PC-9 (cell line): ENCODE results near the gene EPB41L5. TPM values are rescaled to one million over a fixed set of nuclear protein-coding genes. Genes with fewer than 3 reads are reported as not detected.
A peak's percentile ranks its signal among the peaks of the same experiment; 100 is the strongest.

ENCODE experiments used
- BruUV-seq: library from RNA; stranded (reverse); fragments of 400-500 nt; replicated peaks from 2 replicates; lab custom pipeline; 2021; lab: Mats Ljungman, UMichigan
- CTCF ChIA-PET: fragments of 300-600 bp; sonication (Branson Sonifier 250); formaldehyde crosslinking; loops from one replicate; lab custom pipeline; 2022; ENCODE audit warnings: antibody characterized with exemption; lab: Charles Lee
- POLR2A ChIA-PET: fragments of 300-600 bp; sonication (Branson Sonifier 250); formaldehyde crosslinking; loops from one replicate; lab custom pipeline; 2022; ENCODE audit warnings: antibody characterized with exemption; ENCODE audit not compliant: unreplicated experiment; lab: Charles Lee
- DNase-seq, 2 experiments: peaks; one replicate each; pipeline versions ENCODE4 v3.0.0 to v3.0.0-alpha.2; 2015 to 2022; ENCODE audit warnings: mixed read lengths in 1 of 2
- H2AFZ ChIP-seq: fragments of 200-600 bp; sonication (generic); 2 replicates; pipeline ENCODE4 v1.8.1; 2017; ENCODE audit warnings: antibody characterized with exemption
- H3F3A ChIP-seq: fragments of 200-600 bp; sonication (generic); 2 replicates; pipeline ENCODE4 v1.8.1; 2017; ENCODE audit warnings: antibody characterized with exemption, mild to moderate bottlenecking, low read depth; ENCODE audit not compliant: insufficient read depth
- H3K27ac ChIP-seq: fragments of 200-600 bp; sonication (generic); 2 replicates; pipeline ENCODE4 v1.6.1; 2016; ENCODE audit warnings: mixed run types
- H3K27me3 ChIP-seq: fragments of 200-600 bp; sonication (generic); 2 replicates; pipeline ENCODE4 v1.6.1; 2016; ENCODE audit warnings: low read depth, mixed run types; ENCODE audit not compliant: insufficient read depth
- H3K36me3 ChIP-seq: fragments of 200-600 bp; sonication (generic); 2 replicates; pipeline ENCODE4 v1.6.1; 2016; ENCODE audit warnings: low read depth, mixed run types
- H3K4me1 ChIP-seq: fragments of 200-600 bp; sonication (generic); replicated peaks from 2 replicates; pipeline ENCODE4 v1.6.1; 2016; ENCODE audit warnings: mixed run types; ENCODE audit not compliant: insufficient read depth
- H3K4me2 ChIP-seq: fragments of 200-600 bp; sonication (generic); 2 replicates; pipeline ENCODE4 v1.6.1; 2017; ENCODE audit warnings: mixed run types
- H3K4me3 ChIP-seq: fragments of 200-600 bp; sonication (generic); 2 replicates; pipeline ENCODE4 v1.6.1; 2016; ENCODE audit warnings: mixed run types
- H3K79me2 ChIP-seq: fragments of 200-600 bp; sonication (generic); 2 replicates; pipeline ENCODE4 v1.6.1; 2017; ENCODE audit warnings: low read depth, mixed run types
- H3K9me2 ChIP-seq: fragments of 200-600 bp; sonication (generic); 2 replicates; pipeline ENCODE4 v1.8.1; 2017; ENCODE audit warnings: mild to moderate bottlenecking; ENCODE audit not compliant: insufficient read depth
- H3K9me3 ChIP-seq: fragments of 200-600 bp; sonication (generic); 2 replicates; pipeline ENCODE4 v1.8.1; 2016; ENCODE audit warnings: low read depth; ENCODE audit not compliant: insufficient read depth
- H4K20me1 ChIP-seq: fragments of 200-600 bp; sonication (generic); 2 replicates; pipeline ENCODE4 v1.8.1; 2017; ENCODE audit not compliant: insufficient read depth
- CTCF ChIP-seq: fragments of 200-600 bp; sonication (generic); conservative IDR thresholded peaks from 2 replicates; pipeline ENCODE4 v1.6.1; 2017; ENCODE audit warnings: mixed run types, antibody characterized with exemption, mild to moderate bottlenecking, moderate library complexity
- EZH2 ChIP-seq: fragments of 200-600 bp; sonication (generic); IDR thresholded peaks from 2 replicates; pipeline ENCODE4 v1.8.0; 2017; ENCODE audit warnings: antibody characterized with exemption, low read depth
- intact Hi-C: fragments of 100-400 bp; cut with micrococcal nuclease; formaldehyde crosslinking; loops from one replicate; pipeline ENCODE4 v1.10.0; 2022; ENCODE audit not compliant: unreplicated experiment
- total RNA-seq: library from RNA; stranded (reverse); gene quantifications from 2 replicates; pipeline ENCODE4 v1.2.3, GENCODE V29; 2021

Gene EPB41L5
- total RNA-seq, 1 experiment from 2014 or later: 18.4 TPM

- BruUV-seq: TSS peak; percentile 71
These were observed 211.4 kb downstream of the EPB41L5 start for GRCh38 chr2:120224256-120224655.

DNA sequence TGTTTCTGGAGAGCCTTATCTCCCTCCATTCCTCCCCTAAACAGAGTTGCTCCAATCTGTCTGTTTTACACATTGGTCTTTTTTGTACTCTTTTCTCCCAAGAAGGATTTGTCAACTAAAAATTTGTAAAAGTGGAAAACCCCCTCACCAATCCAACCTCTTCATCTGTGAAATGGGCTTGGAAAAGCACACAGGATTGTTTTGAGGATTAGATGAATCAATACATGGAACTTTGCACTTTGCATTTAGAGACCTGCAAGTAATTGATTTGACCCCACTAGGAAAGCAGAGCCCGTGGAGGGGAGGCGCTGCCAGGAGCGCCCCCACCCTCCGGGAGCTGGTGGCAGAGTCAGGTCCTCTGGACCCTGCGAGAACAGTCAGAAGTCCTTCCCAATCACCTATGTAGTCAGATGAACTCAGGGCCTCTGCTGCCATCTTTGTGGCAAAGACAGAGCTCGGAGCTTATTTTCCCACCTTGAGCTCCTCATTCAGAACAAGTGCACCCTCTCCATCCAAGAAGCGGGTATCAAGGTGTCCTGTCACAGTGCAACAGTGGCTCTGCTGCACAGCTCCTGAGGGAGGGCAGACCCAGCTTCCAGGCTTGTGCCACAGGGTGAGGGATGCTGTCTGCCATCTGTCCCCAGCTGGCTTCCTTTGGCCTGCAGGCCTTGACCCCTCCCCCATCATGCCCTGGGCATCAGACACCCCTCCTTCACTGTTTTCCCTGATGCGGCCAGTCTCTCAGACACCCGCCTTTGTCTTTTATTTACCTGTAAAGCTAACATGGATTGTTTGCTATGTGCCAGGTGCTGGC lies 212.1 kb downstream of the EPB41L5 start:
- Histone ChIP-seq H3K27ac (no peak overlapping the region), H3K36me3 (no peaks in the 10 kb centered on the region; the same call in 1 of the 2 replicates), H3K4me3 (peak overlapping the region; percentile 72; the same call in 1 of the 2 replicates), H3K27me3 (no peaks in the 10 kb centered on the region), H3K4me2 (peak overlapping the region; percentile 83; the same call in 1 of the 2 replicates), H2AFZ (no peak overlapping the region), H4K20me1 (peaks cover 12% of the 10 kb centered on the region; the same call in 1 of the 2 replicates), H3K79me2 (peaks cover 35% of the 10 kb centered on the region), H3K9me3 (no peaks in the 10 kb centered on the region), H3F3A (peaks cover 5% of the 10 kb centered on the region; the same call in 1 of the 2 replicates), H3K9me2 (no peaks in the 10 kb centered on the region), H3K4me1 (peaks cover 51% of the 10 kb centered on the region)
- intact Hi-C loops: no loop called here
- DNase-seq: no peak
- TF ChIP-seq CTCF (no peak), EZH2 (no peak)
- CTCF ChIA-PET: no interaction called here
- POLR2A ChIA-PET: no interaction called here
- no TSS peak for BruUV-seq

More at GRCh38 chr2:120224256-120224655, 211.4 kb downstream of the EPB41L5 start:
- Histone ChIP-seq H3K36me3 (no peaks in the 10 kb centered on the region; the same call in 1 of the 2 replicates), H4K20me1 (peaks cover 12% of the 10 kb centered on the region), H3K4me3 (peak overlapping the region; percentile 72), H2AFZ (peak overlapping the region; percentile 81; the same call in 1 of the 2 replicates), H3K27me3 (no peaks in the 10 kb centered on the region), H3K9me2 (no peaks in the 10 kb centered on the region), H3K9me3 (no peaks in the 10 kb centered on the region), H3K27ac (no peak overlapping the region), H3K4me1 (peaks cover 49% of the 10 kb centered on the region), H3K79me2 (peaks cover 42% of the 10 kb centered on the region), H3K4me2 (peak overlapping the region; percentile 83), H3F3A (peaks cover 5% of the 10 kb centered on the region; the same call in 1 of the 2 replicates)
- intact Hi-C loops: no loop called here
- TF ChIP-seq EZH2: no peak
- TF ChIP-seq CTCF: no peak
- no peak for DNase-seq
- CTCF ChIA-PET: no interaction called here
- POLR2A ChIA-PET: interaction anchor here (0.5 kb wide), 1 partner anchor 458 kb away, joined by 3 read pairs; no protein-coding TSS in a partner anchor

GRCh38 chr2:120225549-120226065 lies 212.7 kb downstream of the EPB41L5 start:
- POLR2A ChIA-PET: no interaction called here
- intact Hi-C loops: no loop called here
- no TSS peak for BruUV-seq

More at GRCh38 chr2:120225549-120226065, 212.7 kb downstream of the EPB41L5 start:
- peaks cover 28% of the 10 kb centered on the region for H3K79me2 ChIP-seq
- no peak overlapping the region for H3K27ac ChIP-seq
- H3K36me3 ChIP-seq: no peaks in the 10 kb centered on the region; the same call in 1 of the 2 replicates
- H3K4me2 ChIP-seq: no peak overlapping the region
- no peak for DNase-seq
- no peak overlapping the region for H3K4me3 ChIP-seq
- no peak overlapping the region for H2AFZ ChIP-seq
- H3K9me3 ChIP-seq: no peaks in the 10 kb centered on the region
- no peaks in the 10 kb centered on the region for H3K9me2 ChIP-seq
- 0 out of 2 replicates have a peak, but pooled peaks cover 7% of the 10 kb centered on the region for H4K20me1 ChIP-seq
- CTCF ChIA-PET: no interaction called here
- H3K4me1 ChIP-seq: peaks cover 51% of the 10 kb centered on the region
- no peaks in the 10 kb centered on the region for H3K27me3 ChIP-seq
- H3F3A ChIP-seq: peaks cover 5% of the 10 kb centered on the region; the same call in 1 of the 2 replicates
- TF ChIP-seq EZH2: no peak
- TF ChIP-seq CTCF: no peak
